ENCODE data around the gene SLC22A4.

Gene SLC22A4

GRCh38 chr5:132270335-132270665 is 23.9 kb upstream of the SLC22A4 start:
- TF ChIP-seq SIN3A (IDR thresholded peaks at IDR 0.05; ENCODE audit: borderline replicate concordance, insufficient read depth, low read length) (no peak), POLR2AphosphoS5 (IDR thresholded peaks at IDR 0.05; ENCODE audit: low read depth, low read length) (no peak), FOXP2 (optimal IDR thresholded peaks at IDR 0.05; ENCODE audit: borderline replicate concordance, extremely low read depth, extremely low read length, insufficient read depth) (no peak), TAF1 (IDR thresholded peaks at IDR 0.05; ENCODE audit: borderline replicate concordance, insufficient read depth, low read length) (no peak), REST (IDR thresholded peaks at IDR 0.05; ENCODE audit: insufficient read depth in 1 of 2, low read depth in 2 of 2, low read length in 2 of 2) (no peak)

GRCh38 chr5:132270706-132271105 is 23.5 kb upstream of the SLC22A4 start:
- TF ChIP-seq REST (IDR thresholded peaks at IDR 0.05; ENCODE audit: insufficient read depth in 1 of 2, low read depth in 2 of 2, low read length in 2 of 2) (no peak), SIN3A (IDR thresholded peaks at IDR 0.05; ENCODE audit: borderline replicate concordance, insufficient read depth, low read length) (no peak), FOXP2 (optimal IDR thresholded peaks at IDR 0.05; ENCODE audit: borderline replicate concordance, extremely low read depth, extremely low read length, insufficient read depth) (no peak), POLR2AphosphoS5 (IDR thresholded peaks at IDR 0.05; ENCODE audit: low read depth, low read length) (no peak), TAF1 (IDR thresholded peaks at IDR 0.05; ENCODE audit: borderline replicate concordance, insufficient read depth, low read length) (no peak)

- TF ChIP-seq POLR2AphosphoS5 (IDR thresholded peaks at IDR 0.05; ENCODE audit: low read depth, low read length) = no peak
- TF ChIP-seq FOXP2 (optimal IDR thresholded peaks at IDR 0.05; ENCODE audit: borderline replicate concordance, extremely low read depth, extremely low read length, insufficient read depth) = no peak
- no peak for TF ChIP-seq TAF1 (IDR thresholded peaks at IDR 0.05; ENCODE audit: borderline replicate concordance, insufficient read depth, low read length)
- TF ChIP-seq SIN3A (IDR thresholded peaks at IDR 0.05; ENCODE audit: borderline replicate concordance, insufficient read depth, low read length) = no peak
- TF ChIP-seq REST (IDR thresholded peaks at IDR 0.05; ENCODE audit: insufficient read depth in 1 of 2, low read depth in 2 of 2, low read length in 2 of 2) = no peak
Measured at GRCh38 chr5:132271251-132272246, 22.6 kb upstream of the SLC22A4 start.

GRCh38 chr5:132272311-132273210 is 21.6 kb upstream of the SLC22A4 start:
- TF ChIP-seq FOXP2 (optimal IDR thresholded peaks at IDR 0.05; ENCODE audit: borderline replicate concordance, extremely low read depth, extremely low read length, insufficient read depth) (no peak), TAF1 (IDR thresholded peaks at IDR 0.05; ENCODE audit: borderline replicate concordance, insufficient read depth, low read length) (no peak), POLR2AphosphoS5 (IDR thresholded peaks at IDR 0.05; ENCODE audit: low read depth, low read length) (no peak), SIN3A (IDR thresholded peaks at IDR 0.05; ENCODE audit: borderline replicate concordance, insufficient read depth, low read length) (no peak)

GRCh38 chr5:132273631-132274030 is 20.6 kb upstream of the SLC22A4 start:
- TF ChIP-seq FOXP2 (optimal IDR thresholded peaks at IDR 0.05; ENCODE audit: borderline replicate concordance, extremely low read depth, extremely low read length, insufficient read depth) (no peak), SIN3A (IDR thresholded peaks at IDR 0.05; ENCODE audit: borderline replicate concordance, insufficient read depth, low read length) (no peak), POLR2AphosphoS5 (IDR thresholded peaks at IDR 0.05; ENCODE audit: low read depth, low read length) (no peak), TAF1 (IDR thresholded peaks at IDR 0.05; ENCODE audit: borderline replicate concordance, insufficient read depth, low read length) (no peak), REST (IDR thresholded peaks at IDR 0.05; ENCODE audit: insufficient read depth in 1 of 2, low read depth in 2 of 2, low read length in 2 of 2) (no peak)

Measured in PFSK-1 (cell line).